ENCODE measurements around the gene NDUFA13.
"Not testable (repeated sequence)": the region's sequence is repeated elsewhere in the genome, so short reads cannot be mapped to it uniquely, and the experiment has no call there.

Gene NDUFA13

GRCh38 chr19:19472106-19472505 lies 43.9 kb upstream of the NDUFA13 start:
- H2BK5ac ChIP-seq (ENCODE audit: low read depth, low read length, poor library complexity); H4K12ac ChIP-seq (ENCODE audit: low read depth, low read length); H2AK5ac ChIP-seq (ENCODE audit: low read length); H4K91ac ChIP-seq (ENCODE audit: low read depth, low read length); H3K79me2 ChIP-seq (ENCODE audit: control insufficient read depth, insufficient read depth, low read length, poor library complexity); DNase-seq; H3K18ac ChIP-seq (ENCODE audit: low read length); H3K9ac ChIP-seq (ENCODE audit: low read length); H3K14ac ChIP-seq (ENCODE audit: low read length); H3K4me3 ChIP-seq (ENCODE audit: low read depth, low read length); H3K79me1 ChIP-seq (ENCODE audit: low read length); H3K4me1 ChIP-seq (ENCODE audit: control insufficient read depth in 1 of 2, insufficient read depth in 2 of 2, low read length in 2 of 2); H2BK12ac ChIP-seq (ENCODE audit: low read length); H3K4me2 ChIP-seq (ENCODE audit: low read length); H3K23ac ChIP-seq (ENCODE audit: low read length); H3K9me3 ChIP-seq (ENCODE audit: insufficient read depth, low read depth, low read length); H3K27me3 ChIP-seq (ENCODE audit: insufficient read depth, low read length); H3K27ac ChIP-seq (ENCODE audit: low read depth, low read length); H2BK120ac ChIP-seq (ENCODE audit: insufficient read depth, low read length, poor library complexity); H3K4ac ChIP-seq (ENCODE audit: low read depth, low read length); H4K8ac ChIP-seq (ENCODE audit: low read depth, low read length); H2AFZ ChIP-seq (ENCODE audit: insufficient read depth, low read length, poor library complexity): not testable (repeated sequence)
- H3K36me3 ChIP-seq (ENCODE audit: control insufficient read depth in 1 of 2, insufficient read depth in 2 of 2, low read length in 2 of 2), result peaks cover 32 to 39% of the 10 kb centered on the region in 2 experiments
- no CpG with 5 or more reads among the region's 5 CpGs for WGBS (ENCODE audit: extremely low coverage, insufficient coverage, insufficient read length)

- Histone ChIP-seq H3K79me1 (ENCODE audit: low read length) (no peaks in the 10 kb centered on the region), H2BK12ac (ENCODE audit: low read length) (no peak overlapping the region), H3K36me3 (ENCODE audit: control insufficient read depth in 1 of 2, insufficient read depth in 2 of 2, low read length in 2 of 2) (peaks cover 26 to 39% of the 10 kb centered on the region in 2 experiments), H3K4ac (ENCODE audit: low read depth, low read length) (peak overlapping the region; percentile 9), H3K4me3 (ENCODE audit: low read depth, low read length) (no peak overlapping the region), H3K18ac (ENCODE audit: low read length) (peak overlapping the region; percentile 1), H2BK5ac (ENCODE audit: low read depth, low read length, poor library complexity) (no peak overlapping the region), H4K8ac (ENCODE audit: low read depth, low read length) (no peak overlapping the region), H3K79me2 (ENCODE audit: control insufficient read depth, insufficient read depth, low read length, poor library complexity) (peaks cover 7% of the 10 kb centered on the region), H2AK5ac (ENCODE audit: low read length) (no peak overlapping the region), H3K27ac (ENCODE audit: low read depth, low read length) (no peak overlapping the region), H3K9me3 (ENCODE audit: insufficient read depth, low read depth, low read length) (peaks cover 2% of the 10 kb centered on the region), H3K14ac (ENCODE audit: low read length) (no peak overlapping the region), H2AFZ (ENCODE audit: insufficient read depth, low read length, poor library complexity) (no peak overlapping the region), H3K27me3 (ENCODE audit: insufficient read depth, low read length) (no peaks in the 10 kb centered on the region), H3K4me1 (ENCODE audit: control insufficient read depth in 1 of 2, insufficient read depth in 2 of 2, low read length in 2 of 2) (peaks cover 0 to 5% of the 10 kb centered on the region in 2 experiments), H3K4me2 (ENCODE audit: low read length) (no peak overlapping the region), H3K9ac (ENCODE audit: low read length) (no peak overlapping the region), H4K12ac (ENCODE audit: low read depth, low read length) (no peak overlapping the region), H3K23ac (ENCODE audit: low read length) (no peak overlapping the region), H4K91ac (ENCODE audit: low read depth, low read length) (no peak overlapping the region), H2BK120ac (ENCODE audit: insufficient read depth, low read length, poor library complexity) (no peak overlapping the region)
- WGBS (ENCODE audit: extremely low coverage, insufficient coverage, insufficient read length), result no CpG with 5 or more reads among the region's 21 CpGs
- peak; percentile 81 to 83 for DNase-seq
Observed at GRCh38 chr19:19475015-19475765, 40.8 kb upstream of the NDUFA13 start.

- peak overlapping the region; percentile 78 for H3K4ac ChIP-seq (ENCODE audit: low read depth, low read length)
- H3K27ac ChIP-seq (ENCODE audit: low read depth, low read length), result no peak overlapping the region
- H3K79me2 ChIP-seq (ENCODE audit: control insufficient read depth, insufficient read depth, low read length, poor library complexity), result peaks cover 7% of the 10 kb centered on the region
- H3K4me3 ChIP-seq (ENCODE audit: low read depth, low read length), result no peak overlapping the region
- peaks cover 33 to 48% of the 10 kb centered on the region in 2 experiments for H3K36me3 ChIP-seq (ENCODE audit: control insufficient read depth in 1 of 2, insufficient read depth in 2 of 2, low read length in 2 of 2)
- H2AFZ ChIP-seq (ENCODE audit: insufficient read depth, low read length, poor library complexity), result no peak overlapping the region
- H3K9me3 ChIP-seq (ENCODE audit: insufficient read depth, low read depth, low read length), result peaks cover 2% of the 10 kb centered on the region
- H3K4me2 ChIP-seq (ENCODE audit: low read length), result no peak overlapping the region
- H3K9ac ChIP-seq (ENCODE audit: low read length), result no peak overlapping the region
- no peak overlapping the region for H3K18ac ChIP-seq (ENCODE audit: low read length)
- no peak overlapping the region for H2BK12ac ChIP-seq (ENCODE audit: low read length)
- H3K4me1 ChIP-seq (ENCODE audit: control insufficient read depth in 1 of 2, insufficient read depth in 2 of 2, low read length in 2 of 2), result peaks cover 0 to 5% of the 10 kb centered on the region in 2 experiments
- H3K23ac ChIP-seq (ENCODE audit: low read length), result no peak overlapping the region
- no peak overlapping the region for H2BK120ac ChIP-seq (ENCODE audit: insufficient read depth, low read length, poor library complexity)
- H3K27me3 ChIP-seq (ENCODE audit: insufficient read depth, low read length), result no peaks in the 10 kb centered on the region
- no peak overlapping the region for H2BK5ac ChIP-seq (ENCODE audit: low read depth, low read length, poor library complexity)
- H4K8ac ChIP-seq (ENCODE audit: low read depth, low read length), result no peak overlapping the region
- DNase-seq, result peak; percentile 30 to 43
- H3K14ac ChIP-seq (ENCODE audit: low read length), result no peak overlapping the region
- no peak overlapping the region for H4K91ac ChIP-seq (ENCODE audit: low read depth, low read length)
- H4K12ac ChIP-seq (ENCODE audit: low read depth, low read length), result no peak overlapping the region
- H3K79me1 ChIP-seq (ENCODE audit: low read length), result no peaks in the 10 kb centered on the region
- WGBS (ENCODE audit: extremely low coverage, insufficient coverage, insufficient read length), result no CpG with 5 or more reads among the region's 19 CpGs
- no peak overlapping the region for H2AK5ac ChIP-seq (ENCODE audit: low read length)
Observed at GRCh38 chr19:19475849-19476828, 39.9 kb upstream of the NDUFA13 start.

DNA sequence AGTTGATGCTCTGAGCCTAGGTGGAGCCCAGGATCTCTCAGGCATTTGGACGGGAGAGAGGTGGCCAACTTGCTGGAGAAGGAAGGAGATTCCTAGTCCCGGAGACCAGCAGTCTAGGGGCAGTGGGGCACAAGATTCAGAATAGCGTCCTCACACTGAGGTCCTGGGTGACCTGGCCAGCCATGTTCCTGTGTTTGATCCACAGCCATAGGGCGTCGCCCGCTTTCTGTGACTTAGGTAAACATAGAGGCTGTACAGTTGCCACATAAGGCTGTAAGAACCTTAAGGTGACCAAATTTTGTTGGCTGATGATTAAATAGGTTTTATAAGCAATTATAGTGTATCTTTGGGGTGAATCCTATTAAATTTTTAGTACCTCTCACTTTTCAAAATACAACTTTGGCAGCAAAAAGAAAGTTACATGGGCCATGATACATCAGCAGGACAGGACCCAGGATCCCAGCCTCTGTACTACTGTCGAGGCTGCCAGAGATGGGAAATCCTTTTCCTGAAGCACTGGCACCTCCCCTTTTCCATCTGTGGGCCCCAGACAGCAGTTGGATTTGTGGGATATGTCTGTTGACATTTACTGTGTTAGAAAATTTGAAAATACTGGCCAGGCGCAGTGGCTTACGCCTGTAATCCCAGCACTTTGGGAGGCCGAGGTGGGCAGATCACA lies 38.2 kb upstream of the NDUFA13 start:
- H4K12ac ChIP-seq (ENCODE audit: low read depth, low read length), result no peak overlapping the region
- no peak overlapping the region for H2BK12ac ChIP-seq (ENCODE audit: low read length)
- no peak overlapping the region for H2BK5ac ChIP-seq (ENCODE audit: low read depth, low read length, poor library complexity)
- H4K8ac ChIP-seq (ENCODE audit: low read depth, low read length), result no peak overlapping the region
- no peak overlapping the region for H3K9ac ChIP-seq (ENCODE audit: low read length)
- no peak overlapping the region for H3K23ac ChIP-seq (ENCODE audit: low read length)
- no peak overlapping the region for H2AK5ac ChIP-seq (ENCODE audit: low read length)
- no peak overlapping the region for H3K4me2 ChIP-seq (ENCODE audit: low read length)
- H2BK120ac ChIP-seq (ENCODE audit: insufficient read depth, low read length, poor library complexity), result no peak overlapping the region
- no peaks in the 10 kb centered on the region for H3K79me1 ChIP-seq (ENCODE audit: low read length)
- peaks cover 0 to 5% of the 10 kb centered on the region in 2 experiments for H3K4me1 ChIP-seq (ENCODE audit: control insufficient read depth in 1 of 2, insufficient read depth in 2 of 2, low read length in 2 of 2)
- H3K14ac ChIP-seq (ENCODE audit: low read length), result no peak overlapping the region
- no peak overlapping the region for H3K27ac ChIP-seq (ENCODE audit: low read depth, low read length)
- no peak for DNase-seq
- H3K4me3 ChIP-seq (ENCODE audit: low read depth, low read length), result no peak overlapping the region
- no peak overlapping the region for H2AFZ ChIP-seq (ENCODE audit: insufficient read depth, low read length, poor library complexity)
- no peak overlapping the region for H3K18ac ChIP-seq (ENCODE audit: low read length)
- no peaks in the 10 kb centered on the region for H3K27me3 ChIP-seq (ENCODE audit: insufficient read depth, low read length)
- H3K4ac ChIP-seq (ENCODE audit: low read depth, low read length), result peak overlapping the region; percentile 30
- no CpG with 5 or more reads among the region's 10 CpGs for WGBS (ENCODE audit: extremely low coverage, insufficient coverage, insufficient read length)
- H3K36me3 ChIP-seq (ENCODE audit: control insufficient read depth in 1 of 2, insufficient read depth in 2 of 2, low read length in 2 of 2), result peaks cover 37 to 50% of the 10 kb centered on the region in 2 experiments
- peaks cover 7% of the 10 kb centered on the region for H3K79me2 ChIP-seq (ENCODE audit: control insufficient read depth, insufficient read depth, low read length, poor library complexity)
- H4K91ac ChIP-seq (ENCODE audit: low read depth, low read length), result no peak overlapping the region
- no peaks in the 10 kb centered on the region for H3K9me3 ChIP-seq (ENCODE audit: insufficient read depth, low read depth, low read length)
